ENCODE data around the gene TLK1. TPM values are rescaled to one million over a fixed set of nuclear protein-coding genes. Genes with fewer than 3 reads are reported as not detected.

TLK1 gene
- polyA plus RNA-seq, 1 of the 3 experiments (the other 2 are of a cell fraction), result 4.8 TPM

DNA sequence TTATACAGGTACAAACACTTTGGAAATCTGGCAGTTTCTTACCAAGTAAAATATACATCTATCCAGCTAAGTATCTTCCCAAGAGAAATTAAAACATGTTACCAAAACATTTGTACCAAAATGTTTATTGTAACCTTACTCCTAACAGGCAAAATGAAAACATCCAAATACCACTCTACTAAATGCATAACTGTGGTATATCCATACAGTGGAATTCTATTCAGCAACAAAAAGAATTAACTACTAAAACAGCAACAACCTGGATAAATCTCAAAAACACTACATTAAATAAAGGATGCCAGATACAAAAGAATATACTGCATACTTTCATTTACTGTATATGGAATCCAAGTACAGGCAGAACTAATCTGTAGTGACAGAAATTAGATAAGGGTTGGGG, 51.1 kb downstream of the TLK1 start:
- no peaks in the 10 kb centered on the region for H3K9me2 ChIP-seq
- peaks cover 94% of the 10 kb centered on the region for H3K79me2 ChIP-seq (ENCODE audit: insufficient read depth)
- H3K9ac ChIP-seq, result no peak overlapping the region
- DNase-seq, result no peak
- no peak overlapping the region for H3K4me3 ChIP-seq (ENCODE audit: low read depth in 2 of 2, low read length in 1 of 2)
- H3K36me3 ChIP-seq (replicated peaks in 1 of 2; ENCODE audit: control insufficient read depth in 1 of 2, insufficient read depth in 2 of 2, low read length in 1 of 2), result peaks cover 0 to 15% of the 10 kb centered on the region in 2 experiments
- ChIA-PET POLR2A (no interaction called here), CTCF (interaction anchor here (1.5 to 2.8 kb wide), 3 partner anchors 22 to 307 kb away, joined by 3 to 14 read pairs (median 5); no protein-coding TSS in a partner anchor)
- H3F3A ChIP-seq (replicated peaks; ENCODE audit: insufficient read depth), result no peaks in the 10 kb centered on the region
- H3K27me3 ChIP-seq (ENCODE audit: insufficient read depth), result no peaks in the 10 kb centered on the region
- TF ChIP-seq POLR2AphosphoS5 (IDR thresholded peaks at IDR 0.05; ENCODE audit: low read depth, low read length) (no peak), TCF12 (IDR thresholded peaks at IDR 0.05) (no peak), ZBTB33 (IDR thresholded peaks at IDR 0.05; ENCODE audit: borderline replicate concordance, low read depth) (no peak), YY1 (IDR thresholded peaks at IDR 0.05; ENCODE audit: low read depth) (no peak), RXRA (IDR thresholded peaks at IDR 0.05; ENCODE audit: borderline replicate concordance, low read depth) (no peak), TAF1 (IDR thresholded peaks at IDR 0.05; ENCODE audit: borderline replicate concordance, low read depth, low read length) (no peak), FOXJ3 (CRISPR knock-in tag; IDR thresholded peaks at IDR 0.05) (no peak)
- no peak overlapping the region for H2AFZ ChIP-seq (ENCODE audit: low read depth)
- no peaks in the 10 kb centered on the region for H3K4me1 ChIP-seq (ENCODE audit: control insufficient read depth in 1 of 2, insufficient read depth in 2 of 2, low read depth in 1 of 2, low read length in 1 of 2)
- no peaks in the 10 kb centered on the region for H3K9me3 ChIP-seq
- 0 out of 2 replicates have a peak, but pooled peaks cover 14% of the 10 kb centered on the region for H4K20me1 ChIP-seq (ENCODE audit: insufficient read depth)
- no peak overlapping the region for H3K4me2 ChIP-seq
- no peak overlapping the region for H3K27ac ChIP-seq (ENCODE audit: low read depth in 2 of 2, low read length in 1 of 2)

DNA sequence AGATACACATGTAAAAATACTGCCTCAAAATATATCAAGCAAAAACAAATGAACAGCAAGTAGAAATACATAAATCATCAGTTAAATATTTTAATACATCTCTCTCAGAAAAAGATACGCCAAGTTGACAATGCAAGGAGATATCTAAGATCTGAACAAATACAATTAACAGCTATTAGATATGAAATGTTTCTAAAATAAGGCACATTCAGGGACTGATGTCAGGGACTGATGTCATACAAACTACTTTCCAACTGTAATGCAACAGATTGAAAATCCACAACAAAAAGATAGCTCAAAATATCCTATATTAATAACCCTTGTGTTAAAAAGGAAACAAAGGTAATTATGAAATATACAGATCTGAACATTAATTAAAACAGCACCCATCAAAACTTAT, 51.7 kb downstream of the TLK1 start:
- no peaks in the 10 kb centered on the region for H3F3A ChIP-seq (replicated peaks; ENCODE audit: insufficient read depth)
- DNase-seq, result no peak
- no peaks in the 10 kb centered on the region for H3K9me2 ChIP-seq
- 84% methylated on average over 1 of the region's 1 CpG for WGBS (ENCODE audit: low lambda C conversion rate)
- H3K4me2 ChIP-seq, result no peak overlapping the region
- H4K20me1 ChIP-seq (ENCODE audit: insufficient read depth), result 0 out of 2 replicates have a peak, but pooled peaks cover 16% of the 10 kb centered on the region
- H3K9me3 ChIP-seq, result no peaks in the 10 kb centered on the region
- no peak overlapping the region for H3K4me3 ChIP-seq (ENCODE audit: low read depth in 2 of 2, low read length in 1 of 2)
- H3K27me3 ChIP-seq (ENCODE audit: insufficient read depth), result no peaks in the 10 kb centered on the region
- no peaks in the 10 kb centered on the region for H3K4me1 ChIP-seq (ENCODE audit: control insufficient read depth in 1 of 2, insufficient read depth in 2 of 2, low read depth in 1 of 2, low read length in 1 of 2)
- no peak for TF ChIP-seq CTCF (IDR thresholded peaks at IDR 0.05)
- TF ChIP-seq FOXM1 (IDR thresholded peaks at IDR 0.05; ENCODE audit: low read depth), result no peak
- TF ChIP-seq FOSL2 (IDR thresholded peaks at IDR 0.05; ENCODE audit: borderline replicate concordance, low read depth), result no peak
- TF ChIP-seq GABPA (IDR thresholded peaks at IDR 0.05; ENCODE audit: low read depth), result no peak
- no peak for TF ChIP-seq JUND (IDR thresholded peaks at IDR 0.05)
- no peak overlapping the region for H2AFZ ChIP-seq (ENCODE audit: low read depth)
- CTCF ChIA-PET, result interaction anchor here (1.5 to 2.8 kb wide), 3 partner anchors 22 to 308 kb away, joined by 3 to 14 read pairs (median 5); no protein-coding TSS in a partner anchor
- H3K36me3 ChIP-seq (replicated peaks in 1 of 2; ENCODE audit: control insufficient read depth in 1 of 2, insufficient read depth in 2 of 2, low read length in 1 of 2), result peaks cover 0 to 11% of the 10 kb centered on the region in 2 experiments
- H3K27ac ChIP-seq (ENCODE audit: low read depth in 2 of 2, low read length in 1 of 2), result no peak overlapping the region
- peaks cover 94% of the 10 kb centered on the region for H3K79me2 ChIP-seq (ENCODE audit: insufficient read depth)
- POLR2A ChIA-PET, result no interaction called here
- H3K9ac ChIP-seq, result no peak overlapping the region
